ENCODE measurements around the gene OST4.

GRCh38 chr2:27072920-27073319 lies 1.5 kb upstream of the OST4 start:
- TF ChIP-seq CTCF (IDR thresholded peaks at IDR 0.05) (no peak), POLR2A (IDR thresholded peaks at IDR 0.05) (no peak), EP300 (IDR thresholded peaks at IDR 0.05) (no peak)
